GM10266 (cell line): ENCODE results near the gene ARV1.

Experiments used
- DNase-seq: peaks from one replicate; pipeline ENCODE4 v3.0.0; 2012; ENCODE audit errors: extremely low spot score
- TF ChIP-seq, protein P1 (sequence below): IDR thresholded peaks from 2 replicates; pipeline ENCODE4 v1.5.1; 2012; ENCODE audit warnings: mild to moderate bottlenecking, low read depth; ENCODE audit not compliant: control insufficient read depth, insufficient read depth; ENCODE audit errors: missing control alignments

The ARV1 gene

DNA sequence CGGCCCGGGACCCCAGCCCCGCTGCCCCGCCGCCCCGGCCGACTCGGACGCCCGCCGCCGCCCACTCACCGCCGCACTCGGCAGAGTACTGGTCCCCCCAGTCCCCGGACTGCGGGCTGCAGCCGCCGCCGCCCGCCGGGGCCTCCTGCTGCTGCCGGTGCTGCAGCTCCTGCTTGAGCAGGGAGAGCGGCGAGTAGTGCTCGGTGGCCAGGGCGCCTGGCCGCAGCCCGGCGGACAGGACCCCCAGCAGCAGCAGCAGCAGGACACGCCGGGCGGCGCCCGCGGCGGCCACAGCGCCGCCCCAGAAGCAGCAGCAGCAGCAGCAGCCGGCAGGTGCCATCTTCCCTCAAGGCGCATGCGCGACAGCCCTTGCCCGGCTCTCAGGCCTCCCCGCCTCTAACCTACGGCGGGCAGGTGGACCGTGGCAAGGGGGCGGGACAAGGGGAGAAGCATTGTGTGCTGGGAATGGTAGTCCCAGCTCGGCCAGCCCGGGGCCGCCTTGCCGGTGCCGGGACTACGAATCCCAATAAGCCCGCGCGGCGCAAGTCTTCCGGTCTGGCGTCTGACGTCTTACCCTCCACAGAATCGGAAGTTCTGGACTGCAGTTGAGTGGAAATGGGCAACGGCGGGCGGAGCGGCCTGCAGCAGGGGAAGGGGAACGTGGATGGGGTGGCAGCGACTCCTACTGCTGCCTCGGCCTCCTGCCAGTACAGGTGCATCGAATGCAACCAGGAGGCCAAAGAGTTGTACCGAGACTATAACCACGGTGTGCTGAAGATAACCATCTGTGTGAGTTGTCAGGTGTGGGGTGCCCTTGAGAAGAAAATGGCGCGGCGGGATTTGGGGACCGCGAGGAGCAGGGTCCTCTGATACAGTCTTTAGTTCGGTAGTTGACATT lies at the start of gene ARV1, which contains the start of gene TTC13:
ARV1 (plus strand) TSS at position 604 of the 898 bp plus-strand sequence; CDS start at position 616, 12 bp downstream.
TTC13 (minus strand) TSS at position 371 of the 898 bp plus-strand sequence; CDS start at position 340, 31 bp downstream.
- TF ChIP-seq, protein P1, sequence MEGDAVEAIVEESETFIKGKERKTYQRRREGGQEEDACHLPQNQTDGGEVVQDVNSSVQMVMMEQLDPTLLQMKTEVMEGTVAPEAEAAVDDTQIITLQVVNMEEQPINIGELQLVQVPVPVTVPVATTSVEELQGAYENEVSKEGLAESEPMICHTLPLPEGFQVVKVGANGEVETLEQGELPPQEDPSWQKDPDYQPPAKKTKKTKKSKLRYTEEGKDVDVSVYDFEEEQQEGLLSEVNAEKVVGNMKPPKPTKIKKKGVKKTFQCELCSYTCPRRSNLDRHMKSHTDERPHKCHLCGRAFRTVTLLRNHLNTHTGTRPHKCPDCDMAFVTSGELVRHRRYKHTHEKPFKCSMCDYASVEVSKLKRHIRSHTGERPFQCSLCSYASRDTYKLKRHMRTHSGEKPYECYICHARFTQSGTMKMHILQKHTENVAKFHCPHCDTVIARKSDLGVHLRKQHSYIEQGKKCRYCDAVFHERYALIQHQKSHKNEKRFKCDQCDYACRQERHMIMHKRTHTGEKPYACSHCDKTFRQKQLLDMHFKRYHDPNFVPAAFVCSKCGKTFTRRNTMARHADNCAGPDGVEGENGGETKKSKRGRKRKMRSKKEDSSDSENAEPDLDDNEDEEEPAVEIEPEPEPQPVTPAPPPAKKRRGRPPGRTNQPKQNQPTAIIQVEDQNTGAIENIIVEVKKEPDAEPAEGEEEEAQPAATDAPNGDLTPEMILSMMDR = peak; percentile 72
- peak; percentile 98 for DNase-seq

DNA sequence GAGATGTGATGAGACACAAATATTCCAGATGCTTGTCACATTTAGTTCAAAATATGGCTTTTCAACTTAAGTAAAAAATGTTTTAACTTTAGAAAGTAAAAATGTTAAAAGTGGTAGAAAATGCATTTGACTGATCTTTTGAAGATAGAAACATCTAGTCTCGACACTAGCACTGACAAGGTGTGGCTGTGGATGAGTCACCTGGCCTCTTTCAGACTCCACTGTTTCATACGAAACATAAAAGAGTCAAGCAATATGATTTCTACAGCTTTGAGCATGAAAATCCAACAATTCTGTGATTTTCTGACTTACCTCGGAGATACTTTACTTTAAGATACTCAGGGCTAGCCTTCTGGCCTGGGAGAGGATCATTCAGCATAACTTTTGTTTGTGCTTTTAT lies 47.9 kb upstream of the ARV1 start:
- DNase-seq = no peak

DNA sequence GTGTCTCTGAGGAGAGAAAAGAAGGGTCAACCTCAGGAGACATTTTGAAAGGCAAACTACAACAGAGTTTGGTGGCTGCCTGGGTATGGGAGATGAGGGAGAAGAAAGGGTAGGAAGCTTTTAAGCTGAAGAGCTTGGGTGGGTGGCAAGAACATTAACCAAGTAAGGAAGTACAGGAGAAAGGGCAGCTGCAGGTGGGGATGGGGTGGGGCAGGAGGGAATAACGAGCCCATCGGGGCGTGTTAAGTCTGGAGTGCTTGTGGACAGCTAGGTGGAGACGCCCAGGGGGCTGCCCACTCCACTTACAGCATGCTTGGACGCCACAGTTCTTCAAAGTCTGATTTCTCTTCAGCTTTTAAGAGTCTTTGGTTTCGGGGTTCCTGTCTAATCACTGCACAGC lies 43.0 kb upstream of the ARV1 start:
- no peak for DNase-seq
- TF ChIP-seq, protein P1 = no peak

More for the DNA sequence above, 47.9 kb upstream of the ARV1 start:
- TF ChIP-seq, protein P1 = no peak

DNA sequence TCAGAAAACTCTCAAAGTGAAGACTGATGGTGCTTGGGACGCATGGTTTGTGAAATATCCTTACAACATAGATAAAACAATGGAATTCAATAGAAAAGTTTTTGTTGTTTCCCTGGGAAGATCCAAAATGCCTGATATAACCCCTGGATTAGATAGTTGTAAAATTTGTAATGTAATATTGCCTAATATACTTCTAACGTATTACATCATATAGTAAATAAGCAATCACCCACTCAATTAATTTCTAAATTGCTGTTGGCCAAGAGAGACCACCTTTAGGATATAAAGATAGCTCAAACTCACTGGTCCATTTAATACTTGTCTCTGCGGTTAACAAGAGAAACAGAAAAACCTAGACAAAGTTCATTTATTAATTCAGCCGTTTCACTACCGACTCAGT lies 42.4 kb upstream of the ARV1 start:
- DNase-seq = no peak
- TF ChIP-seq, protein P1 = no peak

GRCh38 chr1:230937371-230937770 lies 41.5 kb upstream of the ARV1 start:
- TF ChIP-seq, protein P1 = no peak
- no peak for DNase-seq

- DNase-seq = no peak
- TF ChIP-seq, protein P1 = no peak
Measured at GRCh38 chr1:230938924-230939368, 39.9 kb upstream of the ARV1 start.
